Measurements from ENCODE around the gene ANAPC16. TPM values are rescaled to one million over a fixed set of nuclear protein-coding genes. Genes with fewer than 3 reads are reported as not detected.
"Not testable (repeated sequence)": the region's sequence is repeated elsewhere in the genome, so short reads cannot be mapped to it uniquely, and the experiment has no call there.

The ANAPC16 gene
- polyA plus RNA-seq, 4 donors: 112 to 176 (median 141) TPM

DNA sequence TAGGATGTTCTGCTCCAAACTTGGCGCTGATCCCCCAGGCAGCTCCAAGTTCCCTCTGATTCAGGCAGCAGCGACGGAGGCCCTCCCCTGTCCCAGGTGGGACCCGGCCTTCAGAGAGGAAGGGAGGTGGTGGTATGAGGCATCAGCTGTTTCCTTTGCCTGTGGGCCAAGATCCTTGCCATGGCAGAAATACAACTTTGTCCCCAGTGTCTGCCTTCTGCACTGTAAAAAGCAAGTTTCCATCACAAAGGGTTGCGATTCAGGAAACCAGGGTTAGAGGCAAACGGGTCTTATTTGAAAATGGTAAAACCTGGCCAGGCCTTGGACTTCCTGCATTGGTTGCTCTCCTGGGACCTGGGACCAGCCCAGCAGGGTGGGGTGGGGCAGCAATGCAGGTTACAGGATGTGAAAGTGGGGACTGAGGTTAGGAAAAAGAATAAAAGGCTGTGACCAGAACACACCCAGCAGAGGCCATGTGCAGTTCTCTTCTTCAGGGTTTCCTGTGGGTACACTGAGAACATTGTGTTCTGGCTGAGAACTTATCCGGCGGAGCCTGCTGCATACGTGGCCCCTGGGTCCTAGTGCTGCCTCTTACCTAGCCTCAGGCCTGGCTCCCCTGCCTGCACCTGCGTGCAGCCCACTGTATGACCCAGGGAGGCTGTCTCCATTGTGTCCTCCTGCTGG, 32.8 kb downstream of the ANAPC16 start:
- H3K27ac ChIP-seq (ENCODE audit: low read depth in 1 of 3, low read length in 2 of 3): peak overlapping the region; percentile 56 to 99 (median 63)
- peak; percentile 73 to 97 for DNase-seq
- H3K4me1 ChIP-seq (ENCODE audit: control insufficient read depth in 3 of 3, insufficient read depth in 2 of 3, low read depth in 1 of 3, low read length in 2 of 3): peaks cover 13 to 33% (median 30%) of the 10 kb centered on the region in 3 donors
- WGBS, 3 donors: 13 to 22% (median 14%) methylated on average over 10 of the region's 10 CpGs
- H3K36me3 ChIP-seq (ENCODE audit: control insufficient read depth in 3 of 3, insufficient read depth in 2 of 3, low read depth in 1 of 3, low read length in 3 of 3): no peaks in the 10 kb centered on the region
- no peaks in the 10 kb centered on the region for H3K9me3 ChIP-seq (ENCODE audit: control insufficient read depth in 2 of 2, insufficient read depth in 1 of 2, low read depth in 1 of 2, low read length in 1 of 2)
- FAIRE-seq: no peak
- peak overlapping the region in 1 of 3 donors; percentile 1 for H3K4me3 ChIP-seq (ENCODE audit: low read depth in 1 of 3, low read length in 3 of 3)
- no peaks in the 10 kb centered on the region for H3K27me3 ChIP-seq (ENCODE audit: control insufficient read depth in 3 of 3, insufficient read depth in 3 of 3, low read length in 3 of 3)

- not testable (repeated sequence) for H3K4me3 ChIP-seq (ENCODE audit: low read depth in 1 of 3, low read length in 3 of 3)
- peak overlapping the region; percentile 56 to 99 (median 63) for H3K27ac ChIP-seq (ENCODE audit: low read depth in 1 of 3, low read length in 2 of 3)
Measured at GRCh38 chr10:72249176-72249862, 33.5 kb downstream of the ANAPC16 start.

GRCh38 chr10:72250666-72251065, 34.9 kb downstream of the ANAPC16 start:
- no peaks in the 10 kb centered on the region for H3K36me3 ChIP-seq (ENCODE audit: control insufficient read depth in 3 of 3, insufficient read depth in 2 of 3, low read depth in 1 of 3, low read length in 3 of 3)
- H3K4me3 ChIP-seq (ENCODE audit: low read depth in 1 of 3, low read length in 3 of 3): no peak overlapping the region
- DNase-seq: peak in 1 of 2 donors; percentile 35
- no peaks in the 10 kb centered on the region for H3K27me3 ChIP-seq (ENCODE audit: control insufficient read depth in 3 of 3, insufficient read depth in 3 of 3, low read length in 3 of 3)
- 73 to 92% (median 75%) methylated on average over 1 of the region's 1 CpG for WGBS, 3 donors
- H3K9me3 ChIP-seq (ENCODE audit: control insufficient read depth in 2 of 2, insufficient read depth in 1 of 2, low read depth in 1 of 2, low read length in 1 of 2): no peaks in the 10 kb centered on the region
- peak overlapping the region in 1 of 3 donors; percentile 53 for H3K27ac ChIP-seq (ENCODE audit: low read depth in 1 of 3, low read length in 2 of 3)
- H3K4me1 ChIP-seq (ENCODE audit: control insufficient read depth in 3 of 3, insufficient read depth in 2 of 3, low read depth in 1 of 3, low read length in 2 of 3): peaks cover 9 to 30% (median 26%) of the 10 kb centered on the region in 3 donors
- FAIRE-seq: no peak

More at GRCh38 chr10:72249176-72249862, 33.5 kb downstream of the ANAPC16 start:
- not testable (repeated sequence) for H3K36me3 ChIP-seq (ENCODE audit: control insufficient read depth in 3 of 3, insufficient read depth in 2 of 3, low read depth in 1 of 3, low read length in 3 of 3); H3K27me3 ChIP-seq (ENCODE audit: control insufficient read depth in 3 of 3, insufficient read depth in 3 of 3, low read length in 3 of 3); FAIRE-seq; DNase-seq; H3K9me3 ChIP-seq (ENCODE audit: control insufficient read depth in 2 of 2, insufficient read depth in 1 of 2, low read depth in 1 of 2, low read length in 1 of 2)
- H3K4me1 ChIP-seq (ENCODE audit: control insufficient read depth in 3 of 3, insufficient read depth in 2 of 3, low read depth in 1 of 3, low read length in 2 of 3): peaks cover 10 to 31% (median 25%) of the 10 kb centered on the region in 3 donors
- 79 to 91% (median 81%) methylated on average over 17 of the region's 17 CpGs for WGBS, 3 donors

DNA sequence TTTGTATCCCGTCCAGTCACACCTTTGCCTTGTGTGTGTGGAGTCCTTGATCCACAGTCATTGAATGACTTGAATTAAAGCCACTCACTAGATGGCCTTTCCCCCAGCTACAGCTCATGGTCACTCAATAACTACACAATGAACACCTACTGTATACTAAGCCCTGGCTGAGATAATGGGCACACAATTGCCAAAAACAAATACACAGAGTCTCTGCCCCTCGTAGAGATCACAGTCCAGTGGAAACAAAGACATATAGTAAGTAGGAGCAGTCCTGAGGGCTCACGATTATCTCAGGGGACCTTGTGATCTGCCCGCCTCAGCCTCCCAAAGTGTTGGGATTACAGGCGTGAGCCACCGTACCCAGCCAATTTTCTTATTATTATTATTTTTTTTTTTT, 35.8 kb downstream of the ANAPC16 start:
- 88 to 91% (median 91%) methylated on average over 6 of the region's 6 CpGs for WGBS, 3 donors
- no peak for DNase-seq
- Histone ChIP-seq H3K9me3 (ENCODE audit: control insufficient read depth in 2 of 2, insufficient read depth in 1 of 2, low read depth in 1 of 2, low read length in 1 of 2) (no peaks in the 10 kb centered on the region), H3K4me1 (ENCODE audit: control insufficient read depth in 3 of 3, insufficient read depth in 2 of 3, low read depth in 1 of 3, low read length in 2 of 3) (peaks cover 5 to 27% (median 22%) of the 10 kb centered on the region in 3 donors), H3K4me3 (ENCODE audit: low read depth in 1 of 3, low read length in 3 of 3) (no peak overlapping the region), H3K27me3 (ENCODE audit: control insufficient read depth in 3 of 3, insufficient read depth in 3 of 3, low read length in 3 of 3) (no peaks in the 10 kb centered on the region), H3K36me3 (ENCODE audit: control insufficient read depth in 3 of 3, insufficient read depth in 2 of 3, low read depth in 1 of 3, low read length in 3 of 3) (no peaks in the 10 kb centered on the region), H3K27ac (ENCODE audit: low read depth in 1 of 3, low read length in 2 of 3) (no peak overlapping the region)
- FAIRE-seq: no peak

GRCh38 chr10:72252972-72253371, 37.2 kb downstream of the ANAPC16 start:
- no peak overlapping the region for H3K4me3 ChIP-seq (ENCODE audit: low read depth in 1 of 3, low read length in 3 of 3)
- no peaks in the 10 kb centered on the region for H3K36me3 ChIP-seq (ENCODE audit: control insufficient read depth in 3 of 3, insufficient read depth in 2 of 3, low read depth in 1 of 3, low read length in 3 of 3)
- H3K27ac ChIP-seq (ENCODE audit: low read depth in 1 of 3, low read length in 2 of 3): peak overlapping the region in 1 of 3 donors; percentile 12
- peaks cover 4 to 22% (median 20%) of the 10 kb centered on the region in 3 donors for H3K4me1 ChIP-seq (ENCODE audit: control insufficient read depth in 3 of 3, insufficient read depth in 2 of 3, low read depth in 1 of 3, low read length in 2 of 3)
- FAIRE-seq: no peak
- no peaks in the 10 kb centered on the region for H3K27me3 ChIP-seq (ENCODE audit: control insufficient read depth in 3 of 3, insufficient read depth in 3 of 3, low read length in 3 of 3)
- H3K9me3 ChIP-seq (ENCODE audit: control insufficient read depth in 2 of 2, insufficient read depth in 1 of 2, low read depth in 1 of 2, low read length in 1 of 2): no peaks in the 10 kb centered on the region
- WGBS, 3 donors: 81 to 96% (median 88%) methylated on average over 3 of the region's 3 CpGs
- no peak for DNase-seq

DNA sequence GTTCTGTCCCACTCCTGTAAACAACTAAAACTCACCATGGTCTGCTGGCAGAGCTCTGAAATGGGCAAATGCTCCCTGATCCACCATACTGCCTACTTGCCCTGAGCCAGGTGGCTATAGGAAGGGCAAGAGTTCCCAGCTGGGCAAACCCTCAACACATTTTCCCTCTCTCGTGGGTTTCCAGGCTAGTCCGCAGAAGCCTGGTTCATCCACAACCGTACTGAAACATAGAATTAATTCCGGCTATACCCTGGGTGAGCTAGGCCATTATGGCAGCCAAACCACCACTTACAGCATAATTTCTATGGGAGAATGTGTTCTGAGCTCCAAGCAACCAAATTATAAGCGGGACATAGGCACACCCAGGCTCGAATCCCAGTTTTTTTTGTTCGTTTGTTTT, 37.8 kb downstream of the ANAPC16 start:
- Histone ChIP-seq H3K4me1 (ENCODE audit: control insufficient read depth in 3 of 3, insufficient read depth in 2 of 3, low read depth in 1 of 3, low read length in 2 of 3) (peaks cover 4 to 19% (median 14%) of the 10 kb centered on the region in 3 donors), H3K27me3 (ENCODE audit: control insufficient read depth in 3 of 3, insufficient read depth in 3 of 3, low read length in 3 of 3) (no peaks in the 10 kb centered on the region), H3K9me3 (ENCODE audit: control insufficient read depth in 2 of 2, insufficient read depth in 1 of 2, low read depth in 1 of 2, low read length in 1 of 2) (no peaks in the 10 kb centered on the region), H3K36me3 (ENCODE audit: control insufficient read depth in 3 of 3, insufficient read depth in 2 of 3, low read depth in 1 of 3, low read length in 3 of 3) (no peaks in the 10 kb centered on the region), H3K4me3 (ENCODE audit: low read depth in 1 of 3, low read length in 3 of 3) (no peak overlapping the region), H3K27ac (ENCODE audit: low read depth in 1 of 3, low read length in 2 of 3) (peak overlapping the region in 1 of 3 donors; percentile 6)
- FAIRE-seq (no peak), DNase-seq (no peak)
- 88 to 93% (median 89%) methylated on average over 7 of the region's 7 CpGs for WGBS, 3 donors

DNA sequence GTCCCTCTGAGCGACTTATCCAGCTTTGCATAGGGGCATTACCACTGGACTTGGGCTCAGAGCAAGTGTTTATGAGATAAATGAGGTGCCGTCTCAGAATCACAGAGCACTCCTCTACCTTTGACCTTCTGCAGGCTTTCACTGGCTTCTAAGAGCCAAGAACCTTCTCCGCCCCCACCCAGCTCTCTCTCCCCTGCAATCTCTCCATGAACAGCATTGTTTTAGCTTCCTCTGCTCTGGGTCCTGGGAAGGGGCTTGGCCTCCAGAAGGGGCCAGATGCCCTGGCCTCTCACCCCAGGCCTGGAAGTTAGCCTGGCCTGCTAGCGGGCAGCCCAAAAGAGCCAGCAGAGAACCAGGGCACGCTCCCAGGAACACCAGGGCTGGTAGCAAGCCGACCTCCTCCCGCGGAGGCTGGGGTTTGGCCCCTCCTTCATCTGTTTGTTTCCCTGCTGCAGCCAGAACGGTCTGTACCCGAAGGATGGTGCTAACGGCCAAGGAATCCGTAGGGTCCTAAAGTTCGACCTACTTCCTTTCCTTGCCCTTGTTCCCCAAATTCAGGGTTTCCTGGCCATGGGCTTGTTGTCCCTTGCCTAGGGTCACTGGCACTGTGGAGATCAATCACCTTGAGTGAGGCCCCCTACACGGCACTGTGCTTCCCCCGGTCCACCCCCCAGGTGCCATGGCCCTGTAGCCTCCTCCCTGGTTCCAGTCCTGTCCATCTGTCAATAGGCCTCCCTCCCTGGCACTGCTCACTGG, 39.2 kb downstream of the ANAPC16 start:
- H3K4me3 ChIP-seq (ENCODE audit: low read depth in 1 of 3, low read length in 3 of 3): no peak overlapping the region
- peak; percentile 74 to 89 for DNase-seq
- H3K27ac ChIP-seq (ENCODE audit: low read depth in 1 of 3, low read length in 2 of 3): peak overlapping the region; percentile 63 to 93 (median 71)
- no peak for FAIRE-seq
- no peaks in the 10 kb centered on the region for H3K9me3 ChIP-seq (ENCODE audit: control insufficient read depth in 2 of 2, insufficient read depth in 1 of 2, low read depth in 1 of 2, low read length in 1 of 2)
- H3K36me3 ChIP-seq (ENCODE audit: control insufficient read depth in 3 of 3, insufficient read depth in 2 of 3, low read depth in 1 of 3, low read length in 3 of 3): no peaks in the 10 kb centered on the region
- peaks cover 3 to 19% (median 19%) of the 10 kb centered on the region in 3 donors for H3K4me1 ChIP-seq (ENCODE audit: control insufficient read depth in 3 of 3, insufficient read depth in 2 of 3, low read depth in 1 of 3, low read length in 2 of 3)
- no peaks in the 10 kb centered on the region for H3K27me3 ChIP-seq (ENCODE audit: control insufficient read depth in 3 of 3, insufficient read depth in 3 of 3, low read length in 3 of 3)
- 13 to 19% (median 14%) methylated on average over 15 of the region's 15 CpGs for WGBS, 3 donors
